Stimulated activated CD8-positive, alpha-beta memory T cell treated with anti-CD3 and anti-CD28 coated beads, Interleukin-12 subunit alpha, Interleukin-12 subunit beta, amount 100 ng/mL, for 24 hours (primary cell): Measurements from ENCODE around the gene TMEM207.

ENCODE experiments used
- DNase-seq: peaks from one replicate; pipeline ENCODE4 v3.0.0-alpha.2; 2020; ENCODE audit errors: extremely low read depth

Gene TMEM207

GRCh38 chr3:190444576-190445145 is 5.0 kb downstream of the TMEM207 start:
- DNase-seq: no peak

- DNase-seq: no peak
Observed at GRCh38 chr3:190444006-190444405, 5.7 kb downstream of the TMEM207 start.

DNA sequence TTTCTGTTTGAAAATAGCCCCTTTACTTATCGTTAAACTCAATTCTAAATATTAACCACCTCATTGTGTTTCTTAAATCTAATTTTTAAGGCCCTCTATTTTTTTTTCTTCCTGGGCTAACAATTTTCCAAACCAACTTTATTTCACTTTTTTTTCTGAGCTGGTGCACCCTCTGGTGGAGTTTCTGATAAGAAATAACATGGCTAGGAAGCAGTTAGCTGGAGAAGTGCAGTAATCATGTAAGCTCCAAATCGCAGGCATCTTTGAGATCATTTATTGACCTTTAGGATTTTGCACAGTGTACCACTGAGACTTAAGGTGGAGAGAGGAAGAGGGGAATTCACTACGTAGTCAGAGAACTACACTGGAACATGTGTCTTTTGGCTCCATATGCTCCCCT is 6.4 kb downstream of the TMEM207 start:
- no peak for DNase-seq

DNA sequence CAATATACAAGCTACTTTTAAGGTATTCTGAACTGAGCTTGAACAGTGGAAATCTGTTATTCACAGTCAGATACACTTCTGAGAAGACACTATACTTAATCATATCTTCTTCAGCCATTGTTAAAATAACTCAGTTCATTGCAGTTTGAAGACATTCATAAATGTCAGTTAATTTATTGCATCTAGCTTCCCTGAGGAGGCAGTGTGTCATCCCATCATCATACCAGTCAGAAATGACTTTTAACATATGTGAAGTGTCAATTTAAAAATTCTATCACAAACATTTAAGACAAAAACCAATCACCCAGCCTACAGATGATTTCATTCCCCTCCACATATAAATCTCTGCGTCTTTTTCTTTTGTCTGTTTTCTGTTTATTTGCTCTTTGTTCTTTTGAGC is 7.5 kb downstream of the TMEM207 start:
- no peak for DNase-seq

DNA sequence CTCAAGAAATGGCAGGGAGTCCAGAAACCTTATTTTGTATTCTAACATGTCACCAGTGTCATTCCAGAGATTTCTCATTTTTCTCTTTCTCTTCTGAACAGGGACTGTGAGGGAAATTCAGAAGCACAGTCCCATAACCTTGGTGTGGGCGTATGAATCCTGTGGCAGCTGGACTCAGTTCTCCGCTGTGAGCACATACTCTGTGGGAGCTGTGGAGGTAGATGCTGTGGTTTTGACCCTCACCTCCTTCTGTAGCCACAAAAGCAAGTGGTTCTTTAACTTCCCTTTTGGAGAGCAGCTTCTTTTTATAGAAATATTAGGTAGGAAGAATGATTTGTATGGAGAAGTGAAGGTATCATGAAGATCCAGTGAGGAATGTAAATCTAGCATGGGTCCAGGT is 13.4 kb downstream of the TMEM207 start:
- DNase-seq: no peak

- DNase-seq: no peak
Observed at GRCh38 chr3:190435618-190436017, 14.1 kb downstream of the TMEM207 start.

- DNase-seq: no peak
Observed at GRCh38 chr3:190433626-190434025, 16.1 kb downstream of the TMEM207 start.

DNA sequence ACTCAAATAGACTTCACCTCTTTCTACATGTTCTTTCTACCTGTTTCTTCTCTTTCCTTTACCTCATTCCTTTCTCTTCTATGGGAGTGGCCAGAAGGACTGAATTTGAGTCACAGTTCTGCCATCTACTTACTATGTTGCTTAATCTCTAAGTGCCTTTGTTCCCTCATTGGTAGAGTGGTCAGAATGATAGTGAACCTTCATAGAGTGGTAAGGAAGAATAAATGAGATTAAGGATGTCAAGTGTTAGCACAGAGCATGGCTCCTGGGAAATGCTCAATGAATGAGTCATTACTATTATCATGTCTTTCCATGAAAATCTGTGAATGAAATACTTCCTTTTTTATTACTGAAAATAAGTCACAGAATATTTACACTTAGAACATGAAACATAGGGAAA is 17.5 kb downstream of the TMEM207 start:
- no peak for DNase-seq

GRCh38 chr3:190430906-190431305 is 18.8 kb downstream of the TMEM207 start:
- no peak for DNase-seq

DNA sequence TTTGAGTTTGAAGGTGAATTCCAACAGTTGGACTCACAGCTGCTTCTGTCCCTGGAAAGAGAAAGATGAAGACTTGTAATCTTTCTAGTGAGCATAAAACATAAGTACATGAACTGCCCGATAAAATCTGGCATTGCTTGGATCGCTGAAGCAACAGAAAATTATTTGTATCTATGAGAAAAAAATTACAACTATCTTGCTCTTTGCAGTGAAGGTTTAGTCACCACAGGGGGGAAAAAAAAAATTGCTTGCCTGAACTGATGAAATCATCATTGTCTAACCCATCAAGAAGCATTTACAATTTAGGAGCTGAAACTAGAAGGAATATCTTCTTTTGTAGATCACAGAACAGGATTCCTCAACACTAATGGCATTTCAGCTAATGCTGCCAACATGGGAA is 20.0 kb downstream of the TMEM207 start:
- DNase-seq: no peak

DNA sequence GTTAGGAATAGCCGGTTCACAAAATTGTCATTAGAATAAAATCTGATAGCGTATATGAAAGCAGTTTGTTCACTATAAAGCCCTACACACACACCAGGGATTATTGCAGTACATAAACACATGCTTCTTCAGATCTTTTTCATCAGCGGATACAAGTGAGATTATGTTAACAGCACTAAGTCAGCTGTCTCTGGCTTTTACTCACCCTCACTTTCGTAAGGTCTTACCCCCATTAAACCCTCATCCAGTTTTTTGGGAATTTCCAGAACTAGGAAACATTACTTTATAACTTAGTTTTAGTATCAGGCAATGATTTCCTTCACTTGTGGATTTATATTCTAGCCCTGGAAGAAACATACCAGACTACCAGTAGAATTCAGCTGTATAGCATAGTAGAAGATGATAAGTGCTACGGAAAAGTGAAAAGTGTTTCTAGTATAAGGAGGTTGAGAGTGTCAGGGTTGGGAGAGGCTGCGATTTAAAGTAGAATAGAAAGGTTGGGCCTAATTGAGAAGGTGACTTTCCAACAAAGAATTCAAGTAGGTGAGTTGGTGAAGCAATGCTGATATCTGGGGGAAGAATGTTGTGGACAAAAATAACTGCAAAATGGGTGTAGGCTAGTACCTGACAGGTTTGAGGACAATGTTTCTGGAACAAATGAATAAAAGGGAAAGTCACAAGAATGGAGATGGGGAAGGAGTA is 22.7 kb downstream of the TMEM207 start:
- no peak for DNase-seq

GRCh38 chr3:190425833-190426232 is 23.9 kb downstream of the TMEM207 start:
- no peak for DNase-seq

GRCh38 chr3:190424478-190425439 is 24.9 kb downstream of the TMEM207 start:
- no peak for DNase-seq

GRCh38 chr3:190424108-190424477 is 25.6 kb downstream of the TMEM207 start:
- DNase-seq: no peak

DNA sequence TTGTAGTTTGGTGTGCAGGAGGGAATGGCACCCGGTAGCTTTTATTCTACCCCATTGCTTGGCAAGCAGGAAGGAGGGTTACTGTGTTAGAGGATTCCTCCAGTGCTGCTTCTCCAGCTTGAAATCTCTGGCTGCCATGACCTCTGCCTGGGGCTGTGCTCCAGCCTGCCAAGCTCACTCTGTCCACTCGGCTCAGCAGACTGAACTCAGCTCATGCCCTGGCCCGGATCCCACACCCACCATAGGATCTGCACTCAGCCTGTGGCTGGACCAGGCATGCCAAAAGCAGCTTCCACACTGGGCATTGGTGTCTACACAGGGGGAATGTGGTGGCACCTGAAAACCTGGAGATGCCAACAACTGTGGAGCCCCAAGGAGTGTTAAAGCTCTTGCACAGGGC is 35.4 kb downstream of the TMEM207 start:
- no peak for DNase-seq

GRCh38 chr3:190404715-190405114 is 45.0 kb downstream of the TMEM207 start:
- DNase-seq: no peak

- DNase-seq: no peak
Observed at GRCh38 chr3:190401963-190402362, 47.7 kb downstream of the TMEM207 start.

GRCh38 chr3:190399677-190400076 is 50.0 kb downstream of the TMEM207 start:
- DNase-seq: no peak

GRCh38 chr3:190397889-190398288 is 51.8 kb downstream of the TMEM207 start:
- no peak for DNase-seq

- DNase-seq: no peak
Observed at GRCh38 chr3:190396001-190396400, 53.7 kb downstream of the TMEM207 start.

GRCh38 chr3:190388703-190389102 is 61.0 kb downstream of the TMEM207 start:
- no peak for DNase-seq

DNA sequence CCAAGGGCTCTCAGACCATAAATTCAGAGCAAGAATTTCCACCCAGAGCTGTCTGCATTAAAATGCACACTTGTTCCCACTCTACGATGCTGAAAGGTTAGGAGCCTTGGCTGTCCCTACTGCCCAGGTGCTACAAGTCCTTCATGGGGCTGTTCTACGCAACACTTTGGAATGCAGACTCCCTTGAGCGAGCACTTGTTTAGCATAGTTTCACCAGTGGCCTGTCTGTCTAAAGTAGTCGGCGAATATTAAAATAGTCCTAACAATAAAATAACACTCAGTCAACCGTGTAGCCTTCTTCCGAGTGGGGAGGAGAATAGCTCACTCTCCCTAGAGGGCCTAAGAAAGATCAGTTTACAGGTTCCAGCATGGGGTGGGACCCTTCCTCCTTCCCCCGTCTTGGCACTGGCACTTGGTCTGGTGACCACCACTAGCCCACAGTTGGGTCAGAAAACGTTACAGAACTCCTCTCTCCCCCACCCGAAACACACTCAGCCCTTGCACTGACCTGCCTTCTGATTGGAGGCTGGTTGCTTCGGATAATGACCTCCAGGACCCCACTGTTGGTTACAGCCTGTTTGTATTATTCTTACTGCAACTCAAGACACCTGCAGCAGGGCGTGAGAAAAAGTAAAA is 62.0 kb downstream of the TMEM207 start, which contains the start of gene CLDN16:
Gene CLDN16, plus strand, starts transcription at position 586 of the 636 bp plus-strand sequence. CDS start 167 bp downstream, outside the sequence.
- DNase-seq: no peak
